NCI-H2107 treated with DMSO at 0.1 percent for 48 hours (cell line): Measurements from ENCODE around the gene TPRG1L.

Experiments
- DNase-seq: peaks from one replicate; lab custom pipeline; 2025; ENCODE audit not compliant: unreplicated experiment; lab: John Stamatoyannopoulos, UW

The TPRG1L gene

GRCh38 chr1:3627515-3628253, 2.9 kb downstream of the TPRG1L start:
- DNase-seq: no peak

DNA sequence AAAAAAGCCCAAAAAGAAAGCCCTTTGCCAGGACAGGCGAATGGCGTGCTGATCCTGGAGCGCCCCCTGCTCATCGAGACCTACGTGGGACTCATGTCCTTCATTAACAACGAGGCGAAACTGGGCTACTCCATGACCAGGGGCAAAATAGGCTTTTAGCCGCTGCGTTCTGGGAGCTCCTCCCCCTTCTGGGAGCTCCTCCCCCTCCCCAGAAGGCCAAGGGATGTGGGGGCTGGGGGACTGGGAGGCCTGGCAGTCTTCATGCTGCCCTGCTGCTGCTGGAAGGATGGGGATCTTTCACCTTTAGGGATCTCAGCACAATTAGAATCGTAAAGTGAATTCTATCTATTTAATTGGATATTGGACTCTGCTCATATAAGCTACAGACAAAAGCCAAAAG, 3.6 kb downstream of the TPRG1L start:
- no peak for DNase-seq

DNA sequence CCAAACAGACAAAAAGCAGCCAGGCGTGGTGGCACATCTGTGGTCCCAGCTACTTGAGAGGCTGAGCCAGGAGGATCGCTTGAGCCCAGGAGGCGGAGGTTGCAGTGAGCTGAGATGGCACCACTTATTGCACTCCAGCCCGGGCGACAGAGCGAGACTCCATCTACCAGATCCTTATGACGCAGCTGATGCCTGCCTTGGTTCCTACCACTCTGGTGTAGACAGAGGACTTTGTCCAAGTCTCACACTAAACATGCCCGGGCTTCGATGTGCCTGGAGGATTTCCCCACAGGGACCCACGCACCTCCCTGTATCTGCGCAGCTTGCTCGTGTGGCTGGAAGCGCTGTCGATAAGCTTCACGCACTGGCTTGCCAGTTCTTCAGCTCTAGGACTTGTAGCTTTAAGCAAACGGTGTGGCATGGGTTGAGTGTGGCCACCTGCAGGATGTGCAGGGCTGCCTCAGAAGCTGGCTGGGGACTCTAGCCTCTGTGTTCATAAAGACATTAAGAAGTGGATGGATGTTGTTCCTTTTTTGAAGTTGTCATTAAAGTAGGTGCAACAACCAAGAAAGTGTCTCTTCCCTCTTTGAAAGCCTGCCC, 4.8 kb downstream of the TPRG1L start:
- DNase-seq: no peak

GRCh38 chr1:3630161-3630611, 5.4 kb downstream of the TPRG1L start:
- DNase-seq: no peak

DNA sequence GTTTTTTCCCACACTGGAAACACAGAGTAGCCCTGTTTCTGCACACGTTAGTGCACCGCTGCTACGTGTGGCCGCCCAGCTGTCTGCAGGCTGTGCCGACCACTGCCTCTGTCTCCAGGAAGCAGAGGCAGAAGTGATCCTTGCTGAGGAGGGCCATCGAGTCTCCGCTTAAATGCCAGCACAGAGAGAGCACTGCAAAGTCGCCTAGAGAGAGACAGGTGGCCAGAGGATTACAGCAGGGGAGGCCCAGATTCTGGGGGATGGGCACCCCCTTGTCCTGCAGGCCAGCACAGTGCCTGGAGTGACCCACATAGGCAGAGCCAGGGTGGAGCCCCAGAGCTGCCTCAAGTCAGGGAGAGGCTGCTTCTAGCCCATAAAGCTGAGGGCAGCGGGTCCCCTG, 6.1 kb downstream of the TPRG1L start:
- no peak for DNase-seq

DNA sequence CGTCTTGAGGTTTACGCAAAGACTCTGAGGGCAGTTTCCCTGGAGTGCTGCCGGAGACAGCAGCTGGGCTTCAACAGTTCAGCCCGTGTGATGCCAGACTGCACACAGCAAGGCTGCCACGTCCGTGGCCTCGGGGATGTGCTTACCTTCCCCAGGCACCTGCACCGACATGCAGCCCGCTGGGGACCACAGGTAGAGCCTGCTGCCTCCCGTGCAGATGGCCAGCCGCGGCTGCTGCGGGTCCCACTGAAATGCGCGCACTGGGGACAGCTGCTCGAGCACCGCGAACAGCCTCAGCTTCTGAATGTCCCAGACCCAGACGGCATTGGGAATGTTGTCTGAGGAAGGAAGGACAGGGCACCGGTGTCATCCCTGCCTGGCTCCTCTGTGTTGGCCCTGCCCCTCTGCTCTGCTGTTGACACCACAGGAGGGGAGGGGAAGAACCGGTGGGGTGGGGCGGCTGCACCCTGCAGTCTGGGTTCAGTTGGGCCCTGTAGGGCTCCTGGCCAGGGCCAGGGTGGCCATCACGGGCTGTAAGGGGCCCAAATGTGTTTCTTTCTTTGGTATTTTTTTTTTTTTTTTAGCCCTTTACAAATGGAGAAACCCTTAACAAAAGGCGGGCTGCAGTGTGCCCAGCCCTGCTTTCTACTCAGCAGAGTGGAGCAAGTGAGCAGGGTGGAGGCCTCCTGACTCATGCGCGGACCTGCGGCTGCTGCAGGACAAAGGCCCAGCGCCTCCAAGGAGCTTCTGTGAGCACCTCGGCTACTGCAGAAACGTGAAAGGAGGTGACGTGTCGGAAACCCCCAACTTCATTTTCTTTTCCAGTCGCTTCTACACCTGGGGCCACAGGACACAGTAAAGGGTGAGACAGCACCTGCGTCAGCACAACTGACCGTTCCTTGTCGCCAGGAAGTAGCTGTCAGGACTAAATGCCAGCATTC, 6.8 kb downstream of the TPRG1L start:
- no peak for DNase-seq

DNA sequence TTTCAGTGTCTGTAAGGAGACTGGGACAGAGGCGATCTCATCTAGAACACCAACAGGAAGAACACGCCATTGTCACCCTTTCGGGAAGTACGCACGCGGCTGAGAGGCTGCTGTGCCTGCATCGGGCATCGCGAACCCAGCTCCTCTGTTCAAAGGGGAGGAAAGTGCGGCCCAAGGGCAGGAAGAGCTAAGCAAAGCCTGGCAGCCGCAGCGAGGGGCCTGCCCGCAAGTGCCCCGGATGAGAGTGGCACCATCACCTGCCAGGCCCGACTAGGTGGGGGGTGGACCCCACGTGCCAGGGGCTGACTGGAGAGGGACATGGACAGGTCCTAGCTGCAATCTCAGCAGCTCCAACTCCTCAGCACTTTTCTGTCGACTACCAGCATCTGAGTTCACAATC, 7.5 kb downstream of the TPRG1L start:
- DNase-seq: no peak

DNA sequence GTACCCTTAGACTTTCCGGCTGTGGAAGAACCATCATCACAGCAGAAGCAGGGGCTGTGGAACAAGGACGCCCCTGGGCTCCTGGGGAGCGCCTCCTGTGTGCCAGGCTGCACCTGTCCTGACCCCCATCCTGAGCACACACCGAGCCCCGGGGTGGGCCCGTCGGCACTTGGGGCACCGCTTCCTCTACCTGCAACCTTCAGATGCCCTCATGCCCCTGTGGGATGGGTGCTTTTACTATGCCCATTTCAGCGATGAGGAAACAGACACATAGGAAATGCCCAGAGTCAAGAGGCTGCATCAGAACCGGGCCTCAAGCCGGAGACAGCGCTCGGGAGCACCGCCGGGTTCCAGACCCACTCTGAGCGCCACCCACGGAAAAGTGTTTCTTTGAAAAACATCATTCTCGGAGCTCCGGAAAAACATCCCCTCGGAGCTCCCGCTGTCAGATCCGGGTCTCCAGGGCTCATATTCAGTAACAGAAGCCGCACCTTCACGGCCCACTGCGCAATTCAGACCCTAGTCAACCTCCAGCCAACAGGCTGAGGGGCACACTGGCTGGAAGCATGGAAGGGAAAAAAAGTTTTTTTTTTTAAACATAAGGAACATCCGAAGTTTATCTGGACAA, 8.0 kb downstream of the TPRG1L start:
- DNase-seq: no peak

- DNase-seq: no peak
Measured at GRCh38 chr1:3633344-3634058, 8.7 kb downstream of the TPRG1L start.

- DNase-seq: no peak
Measured at GRCh38 chr1:3634059-3634800, 9.4 kb downstream of the TPRG1L start.

DNA sequence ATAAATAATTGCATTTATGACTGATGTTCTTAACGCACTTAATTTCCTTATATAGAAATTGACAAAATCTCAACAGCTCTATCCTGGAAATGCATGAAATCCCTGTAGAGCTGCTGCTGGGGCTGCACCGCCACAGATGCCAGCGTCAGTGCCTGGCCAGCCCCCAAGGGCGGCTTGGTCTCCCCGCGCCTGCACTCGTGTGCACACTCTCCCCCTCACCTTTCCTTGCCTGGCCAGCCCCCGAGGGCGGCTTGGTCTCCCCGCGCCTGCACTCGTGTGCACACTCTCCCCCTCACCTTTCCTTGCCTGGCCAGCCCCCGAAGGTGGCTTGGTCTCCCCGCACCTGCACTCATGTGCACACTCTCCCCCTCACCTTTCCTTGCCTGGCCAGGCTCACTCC, 11.3 kb downstream of the TPRG1L start:
- DNase-seq: no peak

DNA sequence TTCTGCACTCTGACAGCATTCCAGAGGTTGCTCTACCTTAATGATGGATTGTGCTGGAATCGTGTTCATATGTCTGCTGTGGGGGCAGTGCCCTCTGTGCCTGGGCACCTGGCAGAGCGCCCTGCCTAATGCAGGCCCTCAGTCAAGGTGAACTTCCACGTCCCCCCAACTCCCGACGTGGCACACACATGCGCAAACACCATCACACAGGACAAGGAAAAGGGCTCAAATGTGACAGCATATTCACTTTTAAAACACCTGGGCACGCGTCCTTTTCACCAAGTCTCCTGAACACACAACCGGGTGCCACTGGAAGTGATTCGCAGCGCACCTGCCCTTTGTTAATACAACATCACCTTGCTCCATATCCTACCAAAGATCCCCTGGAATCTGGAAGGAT, 11.7 kb downstream of the TPRG1L start:
- no peak for DNase-seq

GRCh38 chr1:3638027-3638426, 13.2 kb downstream of the TPRG1L start:
- DNase-seq: no peak

DNA sequence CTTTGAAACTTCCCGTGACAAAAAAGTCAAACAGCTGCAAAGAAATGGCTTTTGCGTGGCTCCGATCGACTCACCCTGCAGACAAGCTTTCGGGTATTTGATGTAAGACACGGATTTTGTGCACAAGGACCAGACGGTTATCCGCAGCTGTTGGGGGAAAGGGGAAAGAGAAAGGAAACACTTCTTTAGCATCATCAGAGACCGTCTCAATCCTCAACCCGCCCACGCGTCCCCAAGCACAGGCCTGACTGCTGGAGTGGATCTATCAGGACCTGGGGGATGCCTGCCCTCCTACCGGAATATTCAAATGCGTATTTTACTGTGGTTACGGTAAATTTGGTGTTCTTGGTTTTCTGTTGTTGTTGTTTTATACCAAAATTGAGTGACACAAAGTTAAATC, 13.9 kb downstream of the TPRG1L start:
- no peak for DNase-seq

DNA sequence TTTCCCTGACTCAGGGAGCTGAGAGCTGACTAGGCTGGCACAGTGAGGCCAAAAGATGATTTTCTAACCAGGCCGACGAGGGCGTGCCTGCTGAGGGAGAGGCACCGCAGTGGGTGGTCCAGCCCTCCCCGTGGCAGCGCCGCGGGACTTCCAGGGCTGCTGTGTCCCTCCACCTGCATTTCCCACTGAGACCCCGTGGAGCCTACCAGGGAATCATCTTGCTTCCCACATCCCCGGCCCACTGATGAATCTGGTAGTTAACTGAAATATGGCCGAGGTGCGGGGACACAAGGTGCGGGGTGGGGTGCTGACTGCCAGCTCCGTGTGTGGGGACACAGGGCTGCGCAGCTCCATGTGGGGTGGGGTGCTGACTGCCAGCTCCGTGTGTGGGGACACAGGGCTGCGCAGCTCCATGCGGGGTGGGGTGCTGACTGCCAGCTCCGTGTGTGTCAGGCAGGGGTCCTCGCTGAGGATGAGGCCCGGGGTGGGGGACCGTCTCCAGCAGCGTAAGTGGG, 14.6 kb downstream of the TPRG1L start:
- no peak for DNase-seq

DNA sequence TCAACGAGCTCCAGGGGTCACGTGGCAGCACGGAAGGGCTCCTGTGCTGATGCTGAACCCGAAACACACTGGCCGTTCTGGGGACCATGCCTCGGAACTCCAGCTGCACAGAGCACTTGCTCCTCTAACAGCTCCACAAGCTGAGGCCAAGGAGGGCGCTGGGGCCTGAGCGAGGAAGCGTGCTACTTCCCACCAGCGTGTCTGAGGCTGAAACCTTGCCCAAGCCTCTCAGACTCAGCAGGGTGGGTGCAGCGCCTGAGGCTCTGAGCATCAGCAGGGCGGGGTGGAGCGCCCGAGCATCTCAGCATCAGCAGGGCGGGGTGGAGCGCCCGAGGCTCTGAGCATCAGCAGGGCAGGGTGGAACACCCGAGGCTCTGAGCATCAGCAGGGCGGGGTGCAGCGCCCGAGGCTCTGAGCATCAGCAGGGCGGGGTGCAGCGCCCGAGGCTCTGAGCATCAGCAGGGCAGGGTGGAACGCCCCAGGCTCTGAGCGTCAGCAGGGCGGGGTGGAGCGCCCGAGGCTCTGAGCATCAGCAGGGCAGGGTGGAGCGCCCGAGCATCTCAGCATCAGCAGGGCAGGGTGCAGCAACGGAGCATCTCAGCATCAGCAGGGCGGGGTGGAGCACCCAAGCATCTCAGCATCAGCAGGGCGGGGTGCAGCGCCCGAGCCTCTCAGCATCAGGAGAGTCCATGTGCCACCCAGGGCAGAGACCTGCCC, 15.5 kb downstream of the TPRG1L start:
- no peak for DNase-seq

- no peak for DNase-seq
Measured at GRCh38 chr1:3641046-3641760, 16.4 kb downstream of the TPRG1L start.

GRCh38 chr1:3641816-3642215, 17.0 kb downstream of the TPRG1L start:
- no peak for DNase-seq
